Skeletal muscle satellite cell (primary cell): ENCODE data around the gene C1orf159.
"Not testable (repeated sequence)": the region's sequence is repeated elsewhere in the genome, so short reads cannot be mapped to it uniquely, and the experiment has no call there.

Experiments
- H3K27me3 ChIP-seq: 2 replicates; pipeline ENCODE4 v1.7.0; 2013; ENCODE audit warnings: low read length; ENCODE audit not compliant: control insufficient read depth, insufficient read depth
- H3K36me3 ChIP-seq: 2 replicates; pipeline ENCODE4 v1.7.0; 2013; ENCODE audit warnings: mild to moderate bottlenecking, control low read depth, low read length; ENCODE audit not compliant: insufficient read depth
- H3K4me1 ChIP-seq: 2 replicates; pipeline ENCODE4 v1.7.0; 2013; ENCODE audit warnings: low read length; ENCODE audit not compliant: control insufficient read depth, insufficient read depth
- H3K4me2 ChIP-seq: 2 replicates; pipeline ENCODE4 v1.7.0; 2013; ENCODE audit warnings: mild to moderate bottlenecking, low read length
- H3K4me3 ChIP-seq: 2 replicates; pipeline ENCODE4 v1.7.0; 2013; ENCODE audit warnings: low read length
- H3K9ac ChIP-seq: 2 replicates; pipeline ENCODE4 v1.7.0; 2013; ENCODE audit warnings: mild to moderate bottlenecking, low read depth, low read length, moderate library complexity
- H3K9me3 ChIP-seq: replicated peaks from 2 replicates; pipeline ENCODE4 v1.7.0; 2013; ENCODE audit warnings: mild to moderate bottlenecking, control low read depth, low read length

Gene C1orf159

DNA sequence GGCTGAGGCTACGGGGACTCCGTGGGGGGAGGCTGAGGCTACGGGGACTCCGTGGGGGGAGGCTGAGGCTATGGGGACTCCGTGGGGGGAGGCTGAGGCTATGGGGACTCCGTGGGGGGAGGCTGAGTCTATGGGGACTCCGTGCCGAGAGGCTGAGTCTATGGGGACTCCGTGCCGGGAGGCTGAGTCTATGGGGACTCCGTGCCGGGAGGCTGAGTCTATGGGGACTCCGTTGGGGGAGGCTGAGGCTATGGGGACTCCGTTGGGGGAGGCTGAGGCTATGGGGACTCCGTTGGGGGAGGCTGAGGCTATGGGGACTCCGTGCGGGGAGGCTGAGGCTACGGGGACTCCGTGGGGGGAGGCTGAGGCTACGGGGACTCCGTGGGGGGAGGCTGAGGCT, 38.5 kb downstream of the C1orf159 start:
- H3K4me2 ChIP-seq, H3K9ac ChIP-seq, H3K36me3 ChIP-seq, H3K9me3 ChIP-seq, H3K4me3 ChIP-seq: not testable (repeated sequence)
- Histone ChIP-seq H3K4me1 (peaks cover 12% of the 10 kb centered on the region), H3K27me3 (peaks cover 11% of the 10 kb centered on the region)

GRCh38 chr1:1075148-1075935, 40.5 kb downstream of the C1orf159 start:
- Histone ChIP-seq H3K4me2 (no peak overlapping the region), H3K36me3 (no peaks in the 10 kb centered on the region), H3K27me3 (peaks cover 13% of the 10 kb centered on the region), H3K9ac (no peak overlapping the region), H3K4me3 (no peak overlapping the region), H3K9me3 (no peaks in the 10 kb centered on the region), H3K4me1 (peaks cover 11% of the 10 kb centered on the region)

GRCh38 chr1:1074631-1075147, 41.2 kb downstream of the C1orf159 start:
- H3K4me3 ChIP-seq = no peak overlapping the region
- no peak overlapping the region for H3K9ac ChIP-seq
- no peaks in the 10 kb centered on the region for H3K9me3 ChIP-seq

GRCh38 chr1:1073743-1074587, 41.9 kb downstream of the C1orf159 start, which contains the start of gene RNF223:
TSS of gene RNF223 (minus strand) at chr1:1074306. CDS start at chr1:1072566, 1,740 bp downstream.
- Histone ChIP-seq H3K4me2 (no peak within 1 kb of the TSS), H3K9ac (no peak within 1 kb of the TSS), H3K4me3 (no peak within 1 kb of the TSS), H3K27me3 (peaks cover 17% of the 10 kb centered on the region), H3K9me3 (no peaks in the 10 kb centered on the region), H3K36me3 (no peaks in the 10 kb centered on the region), H3K4me1 (no peaks in the 10 kb centered on the region)

More at GRCh38 chr1:1074631-1075147, 41.2 kb downstream of the C1orf159 start:
- Histone ChIP-seq H3K36me3 (no peaks in the 10 kb centered on the region), H3K4me2 (no peak overlapping the region), H3K27me3 (peaks cover 14% of the 10 kb centered on the region), H3K4me1 (peaks cover 5% of the 10 kb centered on the region)

GRCh38 chr1:1072849-1073742, 42.8 kb downstream of the C1orf159 start:
- H3K4me1 ChIP-seq = no peaks in the 10 kb centered on the region

DNA sequence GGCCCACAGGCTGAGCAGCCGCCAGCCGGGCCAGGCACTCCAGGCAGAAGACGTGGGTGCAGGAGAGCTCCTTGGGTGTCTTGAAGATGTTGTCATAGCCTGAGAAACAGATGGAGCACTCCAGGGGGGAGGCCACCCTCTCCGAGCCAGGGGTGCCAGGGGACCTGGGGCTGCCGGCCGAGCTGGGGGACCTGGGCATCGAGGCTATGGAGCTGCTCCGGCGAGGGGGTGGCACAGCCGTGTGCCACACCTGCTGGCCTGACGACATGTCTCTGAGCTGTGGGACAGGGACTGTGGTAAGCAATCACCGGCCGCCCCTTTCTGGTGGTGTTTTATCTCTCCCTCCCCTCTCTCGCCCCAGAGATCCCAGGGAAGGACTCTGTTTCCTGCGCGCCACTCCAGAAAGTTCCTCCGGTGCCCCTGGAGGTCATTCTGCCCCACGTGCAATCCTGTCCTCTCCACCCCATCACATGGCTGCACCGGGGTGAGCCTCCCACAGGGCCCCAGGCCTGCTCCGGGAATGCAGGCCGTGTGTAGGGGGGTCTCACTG, 43.5 kb downstream of the C1orf159 start:
- H3K4me3 ChIP-seq = no peak overlapping the region
- H3K27me3 ChIP-seq = peaks cover 17% of the 10 kb centered on the region
- H3K36me3 ChIP-seq = no peaks in the 10 kb centered on the region
- H3K9me3 ChIP-seq = no peaks in the 10 kb centered on the region
- H3K9ac ChIP-seq = no peak overlapping the region
- H3K4me1 ChIP-seq = no peaks in the 10 kb centered on the region
- no peak overlapping the region for H3K4me2 ChIP-seq

More at GRCh38 chr1:1072849-1073742, 42.8 kb downstream of the C1orf159 start:
- Histone ChIP-seq H3K36me3 (no peaks in the 10 kb centered on the region), H3K4me3 (no peak overlapping the region), H3K9me3 (no peaks in the 10 kb centered on the region), H3K9ac (no peak overlapping the region), H3K27me3 (peaks cover 17% of the 10 kb centered on the region), H3K4me2 (no peak overlapping the region)

- Histone ChIP-seq H3K9me3 (no peaks in the 10 kb centered on the region), H3K9ac (no peak overlapping the region)
Measured at GRCh38 chr1:1071486-1072298, 44.2 kb downstream of the C1orf159 start.

GRCh38 chr1:1069711-1070676, 45.9 kb downstream of the C1orf159 start:
- Histone ChIP-seq H3K27me3 (peaks cover 14% of the 10 kb centered on the region), H3K4me2 (peak overlapping the region; percentile 98), H3K9ac (no peak overlapping the region), H3K9me3 (no peaks in the 10 kb centered on the region), H3K4me3 (no peak overlapping the region), H3K36me3 (no peaks in the 10 kb centered on the region), H3K4me1 (no peaks in the 10 kb centered on the region)

More at GRCh38 chr1:1071486-1072298, 44.2 kb downstream of the C1orf159 start:
- Histone ChIP-seq H3K4me2 (no peak overlapping the region), H3K27me3 (peaks cover 17% of the 10 kb centered on the region), H3K4me1 (no peaks in the 10 kb centered on the region), H3K4me3 (no peak overlapping the region), H3K36me3 (no peaks in the 10 kb centered on the region)

- peak overlapping the region; percentile 98 for H3K4me2 ChIP-seq
- peaks cover 3% of the 10 kb centered on the region for H3K4me1 ChIP-seq
- H3K4me3 ChIP-seq = peak overlapping the region; percentile 79
- H3K9me3 ChIP-seq = no peaks in the 10 kb centered on the region
- H3K9ac ChIP-seq = no peak overlapping the region
- no peaks in the 10 kb centered on the region for H3K36me3 ChIP-seq
- peaks cover 8% of the 10 kb centered on the region for H3K27me3 ChIP-seq
Measured at GRCh38 chr1:1069056-1069710, 46.7 kb downstream of the C1orf159 start.
